ENCODE measurements around the gene GALM.

The GALM gene

DNA sequence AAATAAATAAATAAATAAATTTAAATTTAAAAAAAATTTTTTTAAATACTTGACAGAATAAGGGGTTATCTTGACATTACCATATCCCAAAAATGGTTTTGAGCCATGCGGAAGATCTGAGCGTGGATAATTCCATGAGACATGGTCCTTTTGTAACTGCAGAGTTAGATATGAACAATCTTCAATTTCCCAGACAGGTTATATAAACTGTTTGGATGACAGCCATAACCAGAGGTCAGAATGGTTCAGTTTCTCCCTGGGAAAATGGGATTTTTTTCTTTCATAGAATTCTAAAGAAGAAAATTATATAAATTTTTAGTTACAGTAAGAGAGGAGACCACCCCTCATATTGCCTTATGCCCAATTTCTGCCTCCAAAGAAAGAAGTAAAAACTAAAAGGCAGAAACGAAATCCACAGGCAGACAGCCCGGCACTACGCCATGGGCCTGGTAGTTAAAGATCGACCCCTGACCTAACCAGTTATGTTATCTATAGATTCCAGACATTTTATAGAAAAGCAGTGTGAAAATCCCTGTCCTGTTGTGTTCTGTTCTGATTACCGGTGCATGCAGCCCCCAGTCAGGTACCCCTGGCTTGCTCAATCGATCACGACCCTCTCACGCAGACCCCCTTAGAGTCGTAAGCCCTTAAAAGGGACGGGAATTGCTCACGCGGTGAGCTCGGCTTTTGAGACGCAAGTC lies 3.0 kb downstream of the GALM start:
- H3K4me3 ChIP-seq (IDR thresholded peaks at IDR 0.05; ENCODE audit: insufficient read depth, low read depth, low read length), result no peak overlapping the region
- H3K27me3 ChIP-seq (ENCODE audit: insufficient read depth, low read depth), result no peaks in the 10 kb centered on the region
- no peak overlapping the region for H3K27ac ChIP-seq
- no peak overlapping the region for H3K4me2 ChIP-seq
- TF ChIP-seq CTCF (conservative IDR thresholded peaks at IDR 0.05; ENCODE audit: low read depth, low read length), result no peak
- H2AFZ ChIP-seq (ENCODE audit: low read depth), result no peak overlapping the region
- peaks cover 69% of the 10 kb centered on the region for H3K79me2 ChIP-seq (ENCODE audit: insufficient read depth, low read depth)
- no peak overlapping the region for H3K9ac ChIP-seq
- H4K20me1 ChIP-seq (ENCODE audit: insufficient read depth), result no peaks in the 10 kb centered on the region
- no peaks in the 10 kb centered on the region; the same call in 1 of the 2 replicates for H3K36me3 ChIP-seq (ENCODE audit: insufficient read depth)
- H3K4me1 ChIP-seq (ENCODE audit: low read depth, poor library complexity, severe bottlenecking), result peaks cover 63% of the 10 kb centered on the region

GRCh38 chr2:38671303-38671702 lies 5.4 kb downstream of the GALM start:
- H3K4me2 ChIP-seq, result no peak overlapping the region
- H2AFZ ChIP-seq (ENCODE audit: low read depth), result no peak overlapping the region
- H3K79me2 ChIP-seq (ENCODE audit: insufficient read depth, low read depth), result peaks cover 64% of the 10 kb centered on the region
- peaks cover 53% of the 10 kb centered on the region for H3K4me1 ChIP-seq (ENCODE audit: low read depth, poor library complexity, severe bottlenecking)
- H4K20me1 ChIP-seq (ENCODE audit: insufficient read depth), result no peaks in the 10 kb centered on the region
- H3K27ac ChIP-seq, result no peak overlapping the region
- no peak for TF ChIP-seq CTCF (conservative IDR thresholded peaks at IDR 0.05; ENCODE audit: low read depth, low read length)
- no peaks in the 10 kb centered on the region for H3K27me3 ChIP-seq (ENCODE audit: insufficient read depth, low read depth)
- H3K36me3 ChIP-seq (ENCODE audit: insufficient read depth), result no peaks in the 10 kb centered on the region; the same call in 1 of the 2 replicates
- H3K4me3 ChIP-seq (IDR thresholded peaks at IDR 0.05; ENCODE audit: insufficient read depth, low read depth, low read length), result no peak overlapping the region
- no peak overlapping the region for H3K9ac ChIP-seq

GRCh38 chr2:38671946-38672345 lies 6.0 kb downstream of the GALM start:
- Histone ChIP-seq H3K4me1 (ENCODE audit: low read depth, poor library complexity, severe bottlenecking) (peaks cover 53% of the 10 kb centered on the region), H3K79me2 (ENCODE audit: insufficient read depth, low read depth) (peaks cover 58% of the 10 kb centered on the region), H3K4me3 (IDR thresholded peaks at IDR 0.05; ENCODE audit: insufficient read depth, low read depth, low read length) (no peak overlapping the region), H3K36me3 (ENCODE audit: insufficient read depth) (no peaks in the 10 kb centered on the region; the same call in 1 of the 2 replicates), H3K27ac (no peak overlapping the region), H3K4me2 (no peak overlapping the region), H4K20me1 (ENCODE audit: insufficient read depth) (no peaks in the 10 kb centered on the region), H3K27me3 (ENCODE audit: insufficient read depth, low read depth) (no peaks in the 10 kb centered on the region), H2AFZ (ENCODE audit: low read depth) (no peak overlapping the region), H3K9ac (no peak overlapping the region)
- no peak for TF ChIP-seq CTCF (conservative IDR thresholded peaks at IDR 0.05; ENCODE audit: low read depth, low read length)

DNA sequence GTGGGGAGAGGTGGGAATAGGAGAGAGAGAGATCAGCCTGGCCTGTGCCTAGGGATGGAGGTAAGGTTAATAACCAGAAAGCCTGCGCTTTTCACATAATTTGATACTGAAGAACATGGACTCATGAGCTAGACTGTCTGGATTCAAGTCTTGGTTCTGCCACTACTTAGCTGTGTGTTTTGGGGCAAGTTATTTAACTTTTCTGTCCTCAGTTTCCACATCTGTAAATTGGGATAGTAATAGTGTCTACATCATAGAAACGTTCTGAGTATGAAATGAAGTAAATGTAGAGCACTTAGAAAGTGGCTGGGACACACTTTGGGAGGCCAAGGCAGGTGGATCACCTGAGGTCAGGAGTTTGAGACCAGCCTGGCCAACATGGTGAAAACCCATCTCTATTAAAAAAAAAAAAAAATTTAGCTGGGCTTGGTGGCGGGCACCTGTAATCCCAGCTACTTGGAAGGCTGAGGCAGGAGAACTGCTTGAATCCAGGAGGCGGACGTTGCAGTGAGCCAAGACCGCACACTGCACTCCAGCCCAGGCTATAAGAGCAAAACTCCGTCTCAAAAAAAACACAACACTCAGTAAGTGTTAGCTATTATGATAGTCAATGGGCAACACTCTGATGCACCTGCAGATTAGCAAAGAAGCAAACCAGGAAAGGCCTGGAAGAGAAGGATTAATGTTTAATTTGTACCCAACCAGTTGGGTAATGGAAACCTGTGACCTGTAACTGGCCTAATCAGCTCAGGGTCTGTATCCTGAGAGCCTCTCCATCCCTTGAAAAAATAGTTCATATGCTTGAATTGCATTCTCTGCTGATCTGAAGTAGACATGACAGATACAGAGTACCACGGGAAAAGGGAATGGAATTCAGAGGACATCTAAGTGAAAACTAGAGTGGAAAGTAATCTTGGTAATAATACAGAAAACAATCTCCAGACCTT lies 6.8 kb downstream of the GALM start:
- Histone ChIP-seq H3K79me2 (ENCODE audit: insufficient read depth, low read depth) (peaks cover 57% of the 10 kb centered on the region), H4K20me1 (ENCODE audit: insufficient read depth) (no peaks in the 10 kb centered on the region), H3K4me3 (IDR thresholded peaks at IDR 0.05; ENCODE audit: insufficient read depth, low read depth, low read length) (no peak overlapping the region), H3K36me3 (ENCODE audit: insufficient read depth) (no peaks in the 10 kb centered on the region; the same call in 1 of the 2 replicates), H2AFZ (ENCODE audit: low read depth) (no peak overlapping the region), H3K4me1 (ENCODE audit: low read depth, poor library complexity, severe bottlenecking) (peaks cover 60% of the 10 kb centered on the region), H3K27ac (no peak overlapping the region), H3K9ac (no peak overlapping the region), H3K27me3 (ENCODE audit: insufficient read depth, low read depth) (no peaks in the 10 kb centered on the region), H3K4me2 (no peak overlapping the region)
- TF ChIP-seq CTCF (conservative IDR thresholded peaks at IDR 0.05; ENCODE audit: low read depth, low read length), result no peak
